Stimulated activated naive CD4-positive, alpha-beta T cell (primary cell): ENCODE measurements around the gene ROPN1B.

Experiments used
- DNase-seq, 6 experiments: peaks; one replicate each; lab custom pipeline; 2025; lab: John Stamatoyannopoulos, UW

The ROPN1B gene

GRCh38 chr3:126030455-126030854 lies 61.5 kb downstream of the ROPN1B start:
- DNase-seq: no peak

DNA sequence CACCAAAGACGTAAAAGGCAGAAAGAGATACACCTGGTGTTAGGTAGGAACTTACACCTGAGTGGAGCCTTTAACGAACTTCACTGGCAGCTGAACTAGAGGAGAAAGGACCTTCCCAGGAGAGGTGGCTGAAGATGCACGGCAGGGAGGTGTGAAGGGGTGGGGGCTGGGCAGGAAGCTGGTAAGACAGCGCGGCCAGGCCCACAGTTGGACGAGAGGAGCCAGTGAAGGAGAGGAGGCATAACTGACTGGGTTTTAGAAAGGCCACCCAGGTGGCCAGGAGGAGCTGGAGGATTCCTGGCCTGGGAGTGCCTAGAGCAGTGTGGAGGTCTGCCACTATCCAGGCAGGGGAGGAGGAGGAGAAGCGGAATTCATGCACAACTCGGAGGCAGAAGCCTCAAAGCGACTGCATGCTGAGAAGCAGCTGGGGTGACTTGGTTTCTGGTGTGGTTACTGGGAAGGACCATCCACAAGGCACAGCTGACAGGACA lies 63.0 kb downstream of the ROPN1B start:
- no peak for DNase-seq
